Transverse colon (tissue), 4 donors: Measurements from ENCODE around the gene NPTXR. TPM values are rescaled to one million over a fixed set of nuclear protein-coding genes. Genes with fewer than 3 reads are reported as not detected.

Experiments
- DNase-seq: peaks from one replicate; pipeline ENCODE4 v3.0.0-alpha.2; 2019
- H3K27ac ChIP-seq, 4 donors: fragments of 200-600 bp; sonication (generic); 2 replicates each; pipeline ENCODE4 v1.5.1; 2016 to 2018; ENCODE audit warnings: inconsistent platforms in 4 of 4
- H3K27me3 ChIP-seq: fragments of 200-600 bp; sonication (generic); 2 replicates; pipeline ENCODE4 v1.5.1; 2017; ENCODE audit warnings: inconsistent platforms
- H3K36me3 ChIP-seq, 4 donors: fragments of 200-600 bp; sonication (generic); 2 replicates each; pipeline ENCODE4 v1.5.1; 2017 to 2019; ENCODE audit warnings: inconsistent platforms in 4 of 4
- H3K4me1 ChIP-seq, 4 donors: fragments of 200-600 bp; sonication (generic); 2 replicates each; pipeline ENCODE4 v1.5.1; 2017 to 2020; ENCODE audit warnings: inconsistent platforms in 4 of 4
- H3K4me3 ChIP-seq, 4 donors: fragments of 200-600 bp; sonication (generic); 1 replicate in 1 of 4; 2 replicates in 3 of 4; pipeline versions ENCODE4 v1.5.1 to v1.6.1; 2017 to 2019; ENCODE audit warnings: inconsistent platforms in 4 of 4
- H3K9me3 ChIP-seq, 2 donors: fragments of 200-600 bp; sonication (generic); 2 replicates each; pipeline ENCODE4 v1.5.1; 2017 to 2019; ENCODE audit warnings: inconsistent platforms in 2 of 2
- EP300 ChIP-seq: sonication (generic); formaldehyde crosslinking; IDR thresholded peaks from one replicate; pipeline ENCODE4 v1.6.1; 2017; ENCODE audit warnings: antibody characterized with exemption, low read depth
- POLR2A ChIP-seq: fragments of 450-650 bp; IDR thresholded peaks from one replicate; pipeline ENCODE4 v1.6.1; 2016; ENCODE audit warnings: antibody characterized with exemption, mild to moderate bottlenecking, moderate library complexity
- POLR2AphosphoS5 ChIP-seq, 3 donors: sonication (generic); formaldehyde crosslinking; IDR thresholded peaks; one replicate each; pipeline ENCODE4 v1.6.1; 2016; ENCODE audit warnings: antibody characterized with exemption in 3 of 3
- WGBS, 2 donors: methylation state at CpG; one replicate each; pipeline ENCODE4 v1.1.5; 2018; ENCODE audit warnings: low coverage in 1 of 2; 5-methylcytosine and 5-hydroxymethylcytosine counted together
- in situ Hi-C, 4 donors: fragments of 200-750 bp; cut with MboI; loops; one replicate each; pipeline versions ENCODE4 v1.15.0 to v1.15.1; 2017; ENCODE audit warnings: low sequenced_read_pairs in 3 of 4, low pct_ligation_motif_present in 1 of 4, low pct_unique_long_range_greater_than_20kb in 1 of 4
- intact Hi-C: fragments of 100-400 bp; cut with DNase I; formaldehyde crosslinking; loops from one replicate; pipeline ENCODE4 v1.15.1; 2023; ENCODE audit warnings: low total_unique reads
- total RNA-seq, 4 donors: library from RNA; depleted of rRNA; stranded (reverse); fragments of >200 nt; gene quantifications; one replicate each; pipeline ENCODE4 v1.1.0, GENCODE V29; 2016
- TF ChIP-seq, protein P1 (sequence below), 5 experiments: fragments of 200-600 bp in 3 of 5; fragments of 450-650 bp in 2 of 5; sonication (generic) in 3 of 5; IDR thresholded peaks; 1 replicate in 2 of 5; 2 replicates in 3 of 5; pipeline ENCODE4 v1.5.1; 2016 to 2017; ENCODE audit warnings: antibody characterized with exemption in 5 of 5, inconsistent platforms in 3 of 5, mild to moderate bottlenecking in 2 of 5, moderate library complexity in 1 of 5

The NPTXR gene
- total RNA-seq, 4 donors from 2014 or later, result 0.75 to 27.9 (median 1.8) TPM

DNA sequence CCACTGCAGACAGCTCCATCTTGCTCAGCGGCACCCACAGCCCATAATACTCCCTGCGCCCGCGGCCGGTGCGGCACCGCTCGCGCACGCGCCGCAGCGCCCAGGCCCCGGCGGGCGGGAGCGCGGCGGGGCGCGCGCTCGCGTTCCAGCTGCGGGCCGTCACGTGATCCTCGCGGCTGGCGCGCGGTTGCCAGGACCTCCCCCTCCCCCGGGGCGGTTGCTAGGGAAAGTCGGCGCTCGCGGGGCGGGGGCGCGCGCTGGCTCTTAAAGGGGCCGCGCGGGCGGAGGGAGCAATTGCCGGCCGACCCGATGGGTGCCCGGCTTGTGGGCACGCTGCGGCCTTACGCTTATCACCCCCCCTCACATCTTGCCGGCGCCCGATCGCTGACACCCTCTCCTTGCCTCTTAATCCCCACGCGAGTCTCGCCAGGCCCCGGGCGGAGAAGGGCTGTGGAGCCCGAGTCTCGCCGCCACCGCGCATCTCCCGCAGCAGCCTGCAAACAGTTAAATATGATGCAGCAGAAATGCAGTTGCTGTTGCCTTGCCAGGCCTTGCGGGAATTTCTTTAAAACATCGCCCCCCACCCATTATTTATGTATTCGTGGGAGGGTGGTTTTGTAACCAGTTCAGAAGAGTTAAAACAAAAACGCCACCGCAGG is 28.5 kb upstream of the NPTXR start, which contains the start of gene CBX6:
Gene CBX6 (minus strand): TSS at position 45 of the 659 bp plus-strand sequence. CDS start 26 bp downstream, at position 19.
- WGBS, 2 donors, result 1% methylated on average over 33 of the region's 73 CpGs; no CpG with 5 or more reads in 1 of the 2 donors
- TF ChIP-seq, protein P1, sequence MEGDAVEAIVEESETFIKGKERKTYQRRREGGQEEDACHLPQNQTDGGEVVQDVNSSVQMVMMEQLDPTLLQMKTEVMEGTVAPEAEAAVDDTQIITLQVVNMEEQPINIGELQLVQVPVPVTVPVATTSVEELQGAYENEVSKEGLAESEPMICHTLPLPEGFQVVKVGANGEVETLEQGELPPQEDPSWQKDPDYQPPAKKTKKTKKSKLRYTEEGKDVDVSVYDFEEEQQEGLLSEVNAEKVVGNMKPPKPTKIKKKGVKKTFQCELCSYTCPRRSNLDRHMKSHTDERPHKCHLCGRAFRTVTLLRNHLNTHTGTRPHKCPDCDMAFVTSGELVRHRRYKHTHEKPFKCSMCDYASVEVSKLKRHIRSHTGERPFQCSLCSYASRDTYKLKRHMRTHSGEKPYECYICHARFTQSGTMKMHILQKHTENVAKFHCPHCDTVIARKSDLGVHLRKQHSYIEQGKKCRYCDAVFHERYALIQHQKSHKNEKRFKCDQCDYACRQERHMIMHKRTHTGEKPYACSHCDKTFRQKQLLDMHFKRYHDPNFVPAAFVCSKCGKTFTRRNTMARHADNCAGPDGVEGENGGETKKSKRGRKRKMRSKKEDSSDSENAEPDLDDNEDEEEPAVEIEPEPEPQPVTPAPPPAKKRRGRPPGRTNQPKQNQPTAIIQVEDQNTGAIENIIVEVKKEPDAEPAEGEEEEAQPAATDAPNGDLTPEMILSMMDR (IDR thresholded peaks at IDR 0.05), result no peak
- TF ChIP-seq EP300 (no peak), POLR2A (no peak), POLR2AphosphoS5 (IDR thresholded peaks at IDR 0.05) (peak; percentile 61 to 66 (median 62))
- peaks cover 14 to 38% (median 21%) of the 10 kb centered on the region in 4 donors for H3K4me1 ChIP-seq
- peak; percentile 93 for DNase-seq
- intact Hi-C loops, result loop anchor here (1.0 kb wide), 1 partner anchor 54 kb away; no protein-coding TSS in a partner anchor
- peak within 1 kb of the TSS; percentile 88 to 95 (median 90) for H3K27ac ChIP-seq
- in situ Hi-C loops, result loop anchor here (10.0 to 25.0 kb wide), 3 partner anchors 132 to 252 kb away; no protein-coding TSS in a partner anchor
- peaks cover 36% of the 10 kb centered on the region for H3K27me3 ChIP-seq
- peak within 1 kb of the TSS; percentile 54 to 71 (median 64) for H3K4me3 ChIP-seq
- H3K9me3 ChIP-seq, result no peaks in the 10 kb centered on the region
- H3K36me3 ChIP-seq, result no peaks in the 10 kb centered on the region

DNA sequence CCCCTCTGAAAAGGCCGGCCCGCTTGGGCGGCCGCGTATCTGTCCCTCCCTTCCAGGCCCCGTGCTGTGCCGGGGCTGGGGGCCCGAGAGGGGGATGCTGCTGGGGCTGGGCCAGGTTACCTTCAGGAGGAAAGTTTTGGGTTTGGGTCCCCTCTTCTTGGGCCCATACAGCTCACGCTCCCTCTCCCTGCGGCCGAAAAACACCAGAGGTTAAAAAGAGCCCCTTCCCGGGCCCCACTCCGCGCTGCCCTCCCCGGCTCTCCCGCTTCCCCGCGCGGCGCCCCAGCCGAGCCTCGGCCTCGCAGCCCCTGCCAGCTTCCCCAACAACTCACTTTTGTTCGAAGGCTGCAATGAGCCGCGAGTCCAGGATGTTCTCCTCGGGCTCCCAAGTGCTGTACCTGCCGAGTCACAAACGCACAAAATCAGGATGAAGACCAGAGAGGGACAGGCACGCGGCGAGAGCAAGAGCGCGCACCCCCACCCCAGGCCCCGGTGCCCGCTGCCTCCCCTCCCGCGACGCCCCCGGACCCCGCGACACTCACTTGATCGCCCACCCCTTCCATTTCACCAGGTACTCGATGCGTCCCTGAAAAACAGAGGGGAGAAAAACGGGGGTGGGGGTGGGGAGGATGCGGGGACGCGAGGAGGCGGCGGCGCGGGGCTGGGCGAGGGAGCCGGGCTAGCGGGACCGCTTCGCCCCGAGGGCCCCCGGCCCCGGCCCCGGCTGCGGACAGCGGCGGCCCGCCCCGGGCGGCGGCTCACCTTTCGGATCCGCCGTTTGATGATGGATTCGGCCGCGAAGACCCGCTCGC is 27.7 kb upstream of the NPTXR start:
- no peak for DNase-seq
- 2% methylated on average over 37 of the region's 77 CpGs; no CpG with 5 or more reads in 1 of the 2 donors for WGBS, 2 donors
- intact Hi-C loops, result loop anchor here (1.0 kb wide), 1 partner anchor 55 kb away; no protein-coding TSS in a partner anchor
- Histone ChIP-seq H3K4me3 (peak overlapping the region; percentile 54 to 71 (median 64)), H3K27ac (peak overlapping the region; percentile 82 to 95 (median 90)), H3K4me1 (peaks cover 14 to 38% (median 21%) of the 10 kb centered on the region in 4 donors), H3K9me3 (no peaks in the 10 kb centered on the region), H3K36me3 (no peaks in the 10 kb centered on the region), H3K27me3 (peaks cover 36% of the 10 kb centered on the region)
- TF ChIP-seq, protein P1 (IDR thresholded peaks at IDR 0.05), result no peak
- TF ChIP-seq POLR2A (no peak), EP300 (no peak), POLR2AphosphoS5 (IDR thresholded peaks at IDR 0.05) (no peak)
- in situ Hi-C loops, result loop anchor here (10.0 to 25.0 kb wide), 3 partner anchors 133 to 253 kb away; no protein-coding TSS in a partner anchor

DNA sequence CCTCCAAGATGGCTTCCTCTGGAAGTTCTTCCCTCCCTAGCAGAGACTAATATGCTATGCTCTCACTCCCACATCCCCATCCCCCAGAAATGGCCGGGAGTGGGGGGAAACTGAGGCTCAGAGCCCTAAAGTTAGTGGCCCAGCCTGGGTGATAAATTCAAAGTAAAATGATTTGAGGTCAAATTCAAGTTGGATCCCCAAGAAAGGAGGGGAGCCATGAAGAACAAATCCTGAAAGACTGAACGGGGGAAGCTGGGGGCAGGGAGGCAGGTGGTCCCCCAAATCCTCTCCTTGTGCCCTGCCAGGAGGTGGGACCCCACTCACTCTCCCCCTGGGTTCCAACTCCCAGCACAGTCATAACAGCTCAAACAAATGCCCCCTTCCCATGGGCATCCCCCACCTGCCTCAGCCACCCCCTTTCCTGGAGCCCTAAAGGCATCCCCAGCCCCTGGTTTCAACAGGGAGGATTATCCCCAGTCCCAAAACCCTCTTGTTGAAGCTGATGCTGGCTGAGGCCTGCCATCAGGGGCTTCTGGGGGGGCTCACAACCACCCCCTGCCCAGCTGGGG is 27.0 kb upstream of the NPTXR start:
- H3K27me3 ChIP-seq, result peaks cover 36% of the 10 kb centered on the region
- intact Hi-C loops (no loop called here), in situ Hi-C loops (loop anchor here (10.0 to 25.0 kb wide), 3 partner anchors 134 to 254 kb away; no protein-coding TSS in a partner anchor)
- H3K4me3 ChIP-seq, result peak overlapping the region; percentile 54 to 71 (median 64)
- peak overlapping the region; percentile 82 to 95 (median 90) for H3K27ac ChIP-seq
- no peak for DNase-seq
- no peaks in the 10 kb centered on the region for H3K9me3 ChIP-seq
- peaks cover 17 to 44% (median 22%) of the 10 kb centered on the region in 4 donors for H3K4me1 ChIP-seq
- H3K36me3 ChIP-seq, result no peaks in the 10 kb centered on the region
- TF ChIP-seq EP300 (no peak), POLR2AphosphoS5 (IDR thresholded peaks at IDR 0.05) (no peak), POLR2A (no peak)
- TF ChIP-seq, protein P1 (IDR thresholded peaks at IDR 0.05), result no peak
- WGBS, 2 donors, result 10% methylated on average over 2 of the region's 2 CpGs; no CpG with 5 or more reads in 1 of the 2 donors
